DMS114 treated with DMSO at 0.1 percent for 48 hours (cell line): ENCODE data around the gene PCDHA12.
"Not testable (repeated sequence)": the region's sequence is repeated elsewhere in the genome, so short reads cannot be mapped to it uniquely, and the experiment has no call there.

Experiments
- DNase-seq: peaks from one replicate; lab custom pipeline; 2025; ENCODE audit not compliant: unreplicated experiment; lab: John Stamatoyannopoulos, UW

Gene PCDHA12

GRCh38 chr5:140857177-140857986 lies 17.7 kb upstream of the PCDHA12 start:
- DNase-seq, result no peak

- no peak for DNase-seq
Observed at GRCh38 chr5:140857987-140858240, 17.2 kb upstream of the PCDHA12 start.

- DNase-seq, result no peak
Observed at GRCh38 chr5:140862441-140863295, 12.4 kb upstream of the PCDHA12 start.

- peak; percentile 85 for DNase-seq
Observed at GRCh38 chr5:140868721-140869554, 6.2 kb upstream of the PCDHA12 start, which contains the start of gene PCDHA11. Gene PCDHA11 (plus strand): TSS chr5:140868957. CDS start chr5:140869104, 147 bp downstream.

- DNase-seq, result peak; percentile 64
Observed at GRCh38 chr5:140869555-140869886, 5.6 kb upstream of the PCDHA12 start.

- DNase-seq, result no peak
Observed at GRCh38 chr5:140870221-140871201, 4.6 kb upstream of the PCDHA12 start.

GRCh38 chr5:140876541-140877261 lies 1.6 kb downstream of the PCDHA12 start:
- DNase-seq, result not testable (repeated sequence)

GRCh38 chr5:140877262-140877581 lies 2.1 kb downstream of the PCDHA12 start:
- no peak for DNase-seq

GRCh38 chr5:140881889-140882590 lies 6.9 kb downstream of the PCDHA12 start, which contains the start of gene PCDHA13:
Gene PCDHA13 (plus strand): TSS chr5:140882124. CDS start chr5:140882269, 145 bp downstream.
- DNase-seq, result no peak

- no peak for DNase-seq
Observed at GRCh38 chr5:140882591-140882899, 7.4 kb downstream of the PCDHA12 start.

GRCh38 chr5:140883373-140883772 lies 8.3 kb downstream of the PCDHA12 start:
- DNase-seq, result no peak

GRCh38 chr5:140883927-140884697 lies 9.0 kb downstream of the PCDHA12 start:
- no peak for DNase-seq

- DNase-seq, result no peak
Observed at GRCh38 chr5:140916325-140916724, 41.2 kb downstream of the PCDHA12 start.

- no peak for DNase-seq
Observed at GRCh38 chr5:140923601-140924000, 48.5 kb downstream of the PCDHA12 start.

GRCh38 chr5:140925806-140926442 lies 50.8 kb downstream of the PCDHA12 start, which contains the start of gene PCDHAC1:
Gene PCDHAC1 (plus strand): TSS chr5:140926299. CDS start chr5:140926893, 594 bp downstream.
- DNase-seq, result no peak

- peak; percentile 84 for DNase-seq
Observed at GRCh38 chr5:140926443-140927227, 51.5 kb downstream of the PCDHA12 start.

- no peak for DNase-seq
Observed at GRCh38 chr5:140927228-140927573, 52.1 kb downstream of the PCDHA12 start.
